ENCODE measurements around the gene CPHXL.

CPHXL gene

DNA sequence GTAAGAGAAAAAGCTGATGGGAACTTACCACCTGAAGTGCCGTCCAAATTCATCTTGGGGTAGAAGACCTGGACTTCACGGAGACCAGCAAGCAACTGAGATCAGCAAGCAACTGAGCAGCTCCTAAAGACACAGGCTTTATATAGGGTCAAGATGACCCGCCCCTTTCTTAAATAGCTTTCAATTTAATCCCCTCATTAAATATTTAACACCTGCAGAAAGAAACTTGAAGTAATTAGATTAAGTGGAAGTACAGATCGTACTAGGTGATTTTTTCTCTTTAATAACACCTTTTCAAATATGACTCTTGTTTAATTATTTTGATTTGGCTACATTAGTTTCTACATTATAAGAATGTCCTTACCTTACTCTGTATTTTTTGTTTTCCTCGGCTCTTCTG, at the start of gene CPHXL:
Gene CPHXL, minus strand, starts transcription at position 101 of the 400 bp plus-strand sequence. Its CDS starts 48 bp downstream, at position 53.
- in situ Hi-C loops (cut with MboI; ENCODE audit: low pct_unique_long_range_greater_than_20kb, low sequenced_read_pairs), result no loop called here
- no peak for DNase-seq

DNA sequence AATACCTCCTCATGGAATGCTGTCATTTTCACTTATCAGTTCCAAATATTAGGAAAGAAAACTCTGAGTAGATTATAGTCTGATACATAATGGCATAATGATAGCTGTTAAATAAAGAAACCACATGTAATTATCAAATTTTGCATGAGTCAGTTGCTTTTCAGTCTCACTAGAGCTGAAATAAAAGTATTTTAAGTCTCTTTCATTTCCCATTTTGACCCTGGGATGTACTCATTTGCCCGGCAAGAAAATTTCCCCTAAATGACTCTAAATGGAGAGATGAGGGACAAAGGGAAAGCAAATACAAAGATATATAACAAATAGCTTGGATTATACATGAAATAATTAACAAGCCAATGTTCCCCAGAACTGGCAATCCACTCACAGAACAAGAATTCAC, 47.9 kb upstream of the CPHXL start:
- in situ Hi-C loops (cut with MboI; ENCODE audit: low pct_unique_long_range_greater_than_20kb, low sequenced_read_pairs), result loop anchor here (25.0 kb wide), 2 partner anchors 287 to 562 kb away; partner anchors contain the start of genes CHST6, CTRB1 and CTRB2
- DNase-seq, result no peak

DNA sequence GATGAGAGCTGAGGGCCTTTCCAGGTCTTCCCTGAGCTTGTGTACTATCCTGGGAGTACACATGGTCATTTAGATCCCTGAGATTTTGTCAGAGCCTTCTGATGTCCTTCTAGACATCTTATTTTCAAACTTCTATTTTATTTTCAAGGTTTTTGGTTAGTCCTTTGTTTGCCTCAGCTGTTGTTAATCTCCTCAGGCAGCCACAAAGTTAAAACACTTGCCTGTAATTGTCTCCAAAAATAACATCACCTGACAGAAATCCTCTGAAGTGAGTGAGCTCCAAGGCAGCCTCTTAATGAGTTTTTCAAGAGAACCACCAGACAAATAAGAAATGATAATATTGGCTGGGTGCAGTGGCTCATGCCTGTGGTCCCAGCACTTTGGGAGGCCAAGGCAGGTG, 43.8 kb upstream of the CPHXL start:
- DNase-seq, result no peak
- in situ Hi-C loops (cut with MboI; ENCODE audit: low pct_unique_long_range_greater_than_20kb, low sequenced_read_pairs), result loop anchor here (25.0 kb wide), 2 partner anchors 283 to 558 kb away; partner anchors contain the start of genes CHST6, CTRB1 and CTRB2

DNA sequence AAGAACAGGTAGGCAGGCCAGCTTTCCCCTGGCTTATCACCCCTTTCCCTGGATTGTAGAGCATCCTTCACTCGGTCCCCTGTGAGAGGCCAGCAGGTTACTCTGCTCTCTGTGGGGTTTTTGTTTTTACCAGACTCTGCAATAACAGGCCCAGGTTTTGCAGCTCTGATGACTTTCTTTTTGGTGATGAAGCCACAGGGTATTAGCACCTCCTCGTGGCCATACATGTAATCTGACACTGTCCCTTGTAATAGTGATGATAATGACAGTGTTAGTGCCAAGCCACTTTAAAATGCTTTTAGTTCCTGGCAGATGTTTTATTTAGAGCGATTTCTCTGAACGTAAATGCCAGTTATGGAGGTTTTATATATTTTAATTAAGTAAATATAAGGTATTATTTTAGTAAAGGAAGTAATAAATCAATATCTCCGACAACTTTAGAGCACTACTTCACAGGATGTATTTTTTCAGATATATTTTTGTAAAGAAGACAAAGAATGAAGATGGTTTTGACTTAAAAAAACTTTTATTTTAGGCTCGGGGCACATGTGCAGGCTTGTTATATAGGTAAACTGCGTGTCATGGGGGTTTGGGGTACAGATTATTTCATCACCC, 38.0 kb upstream of the CPHXL start:
- in situ Hi-C loops (cut with MboI; ENCODE audit: low pct_unique_long_range_greater_than_20kb, low sequenced_read_pairs), result loop anchor here (25.0 kb wide), 2 partner anchors 277 to 552 kb away; partner anchors contain the start of genes CHST6, CTRB1 and CTRB2
- peak; percentile 75 for DNase-seq

DNA sequence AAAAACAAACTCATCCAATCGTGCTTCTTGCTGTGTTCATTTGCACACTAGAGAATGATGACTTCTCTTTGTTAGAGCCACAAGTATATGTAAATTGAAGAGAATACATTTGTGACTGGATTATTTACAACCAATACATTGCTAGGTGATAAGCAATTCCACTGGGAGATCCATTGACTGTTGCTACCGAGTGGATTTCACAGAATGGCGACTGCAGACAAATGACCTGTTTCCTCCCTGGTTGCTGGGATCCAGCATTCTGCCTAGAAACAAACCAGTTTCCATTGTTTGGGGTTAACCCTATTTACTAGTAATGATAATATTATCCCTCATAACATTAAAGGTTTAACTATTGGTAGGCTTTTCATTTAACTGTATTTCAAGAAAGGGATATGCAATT, 36.9 kb upstream of the CPHXL start:
- in situ Hi-C loops (cut with MboI; ENCODE audit: low pct_unique_long_range_greater_than_20kb, low sequenced_read_pairs), result loop anchor here (25.0 kb wide), 2 partner anchors 276 to 551 kb away; partner anchors contain the start of genes CHST6, CTRB1 and CTRB2
- DNase-seq, result no peak

- in situ Hi-C loops (cut with MboI; ENCODE audit: low pct_unique_long_range_greater_than_20kb, low sequenced_read_pairs), result loop anchor here (25.0 kb wide), 2 partner anchors 275 to 550 kb away; partner anchors contain the start of genes CHST6, CTRB1 and CTRB2
- DNase-seq, result no peak
Observed at GRCh38 chr16:75762746-75763145, 36.5 kb upstream of the CPHXL start.

DNA sequence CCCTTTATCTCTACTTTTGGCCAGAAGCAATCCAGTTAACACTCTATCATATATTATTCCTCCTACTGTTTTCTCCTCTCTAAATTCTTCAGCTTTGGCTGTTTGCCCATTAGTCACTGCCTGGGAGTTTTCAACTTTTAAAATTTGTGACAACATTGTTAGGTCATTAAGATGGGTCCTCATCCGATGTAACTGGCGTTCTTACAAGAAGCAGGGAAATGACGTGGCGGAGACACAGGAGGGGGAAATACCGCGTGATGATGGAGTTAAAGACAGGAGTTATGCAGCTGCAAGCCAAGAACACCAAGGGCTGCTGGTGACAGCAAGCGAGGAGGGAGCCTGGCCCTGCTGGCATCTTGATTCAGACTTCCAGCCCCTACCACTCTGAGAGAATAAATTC, 34.8 kb upstream of the CPHXL start:
- in situ Hi-C loops (cut with MboI; ENCODE audit: low pct_unique_long_range_greater_than_20kb, low sequenced_read_pairs), result loop anchor here (25.0 kb wide), 2 partner anchors 274 to 549 kb away; partner anchors contain the start of genes CHST6, CTRB1 and CTRB2
- no peak for DNase-seq

DNA sequence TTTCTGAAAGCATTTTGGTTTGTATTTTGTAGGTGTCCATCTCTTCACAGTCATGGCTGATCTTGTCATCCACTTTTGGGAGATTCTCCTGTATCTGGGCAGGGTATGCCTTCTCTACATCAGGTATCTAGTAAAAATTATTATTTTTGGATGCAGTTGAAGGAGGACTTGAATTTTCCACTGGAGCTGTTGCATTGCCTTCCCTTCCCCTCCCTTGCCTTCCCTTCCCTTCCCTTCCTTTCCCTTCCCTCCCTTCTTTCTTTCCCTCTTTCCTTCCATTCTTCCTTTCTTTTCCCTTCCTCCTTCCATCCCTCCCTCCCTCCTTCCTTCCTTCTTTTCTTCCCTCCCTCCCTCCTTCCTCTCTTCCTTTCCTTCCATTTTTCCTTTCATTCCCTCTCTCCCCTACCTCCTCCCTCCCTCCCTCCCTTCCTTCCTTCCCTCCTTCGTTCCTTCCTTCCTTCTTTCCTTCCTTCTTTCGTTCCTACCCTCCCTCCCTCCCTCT, 33.8 kb upstream of the CPHXL start:
- no peak for DNase-seq
- in situ Hi-C loops (cut with MboI; ENCODE audit: low pct_unique_long_range_greater_than_20kb, low sequenced_read_pairs), result loop anchor here (25.0 kb wide), 2 partner anchors 273 to 548 kb away; partner anchors contain the start of genes CHST6, CTRB1 and CTRB2

- DNase-seq, result no peak
- in situ Hi-C loops (cut with MboI; ENCODE audit: low pct_unique_long_range_greater_than_20kb, low sequenced_read_pairs), result loop anchor here (25.0 kb wide), 2 partner anchors 271 to 546 kb away; partner anchors contain the start of genes CHST6, CTRB1 and CTRB2
Observed at GRCh38 chr16:75758215-75758614, 31.9 kb upstream of the CPHXL start.

DNA sequence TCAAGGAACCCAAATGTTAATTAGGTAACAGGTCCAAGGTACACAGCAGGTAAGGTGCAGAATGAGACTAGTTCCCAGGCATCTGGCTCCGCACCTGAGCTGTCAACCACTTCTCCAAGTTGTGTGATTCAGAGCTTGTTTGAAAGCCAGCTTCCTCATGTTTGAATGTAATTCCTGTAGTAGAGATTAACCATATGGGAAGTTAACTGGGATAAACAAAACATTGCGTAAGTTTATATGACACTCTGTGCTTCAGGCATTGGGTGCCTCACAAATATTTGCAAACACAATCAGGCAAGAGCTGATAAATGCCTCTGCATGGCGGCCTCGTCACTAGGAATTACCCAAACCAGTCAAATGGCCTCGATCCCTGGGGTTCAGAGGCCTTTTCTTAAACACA, 27.9 kb upstream of the CPHXL start:
- in situ Hi-C loops (cut with MboI; ENCODE audit: low pct_unique_long_range_greater_than_20kb, low sequenced_read_pairs), result loop anchor here (25.0 kb wide), 2 partner anchors 267 to 542 kb away; partner anchors contain the start of genes CHST6, CTRB1 and CTRB2
- DNase-seq, result no peak

DNA sequence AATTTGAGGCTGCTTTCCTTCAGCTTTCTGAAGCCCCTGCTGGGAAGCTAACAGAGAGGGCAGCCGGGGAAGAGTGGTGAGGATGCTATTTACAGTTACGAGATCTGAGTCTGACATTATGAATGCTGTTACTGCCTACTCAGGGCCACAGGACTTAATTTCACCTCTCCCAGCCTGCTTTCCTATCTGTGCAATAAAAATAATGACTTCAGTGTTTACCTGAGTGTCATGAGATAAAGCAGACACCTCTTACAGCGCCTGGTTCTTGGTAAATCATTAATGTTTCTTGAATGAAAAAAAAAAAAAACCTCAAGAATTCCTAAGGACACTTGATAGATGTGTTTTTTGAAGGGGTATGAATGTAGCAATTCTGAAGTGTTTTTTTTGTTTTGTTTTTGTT, 24.2 kb upstream of the CPHXL start:
- no peak for DNase-seq
- in situ Hi-C loops (cut with MboI; ENCODE audit: low pct_unique_long_range_greater_than_20kb, low sequenced_read_pairs), result loop anchor here (25.0 kb wide), 2 partner anchors 263 to 538 kb away; partner anchors contain the start of genes CHST6, CTRB1 and CTRB2

- in situ Hi-C loops (cut with MboI; ENCODE audit: low pct_unique_long_range_greater_than_20kb, low sequenced_read_pairs), result no loop called here
- DNase-seq, result no peak
Observed at GRCh38 chr16:75746359-75746758, 20.1 kb upstream of the CPHXL start.

DNA sequence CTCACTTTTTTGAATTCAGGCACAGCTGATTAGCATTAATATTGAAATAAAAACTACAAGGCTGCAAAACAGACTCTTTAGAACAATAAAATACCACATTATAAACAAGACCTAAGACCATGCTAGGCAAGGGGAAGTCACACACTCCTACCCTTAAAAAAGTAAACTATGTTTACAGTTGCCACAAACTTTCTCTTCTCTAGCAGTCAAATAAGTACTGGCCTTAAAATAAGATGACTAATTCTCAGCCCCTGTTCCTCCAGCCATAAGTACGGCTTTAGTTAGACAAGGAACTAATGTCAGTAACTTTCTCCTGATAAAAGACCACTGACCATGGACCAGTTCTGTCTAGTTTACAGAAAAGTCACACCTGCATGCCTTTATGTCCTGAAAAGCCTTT, 19.5 kb upstream of the CPHXL start:
- in situ Hi-C loops (cut with MboI; ENCODE audit: low pct_unique_long_range_greater_than_20kb, low sequenced_read_pairs), result no loop called here
- no peak for DNase-seq

DNA sequence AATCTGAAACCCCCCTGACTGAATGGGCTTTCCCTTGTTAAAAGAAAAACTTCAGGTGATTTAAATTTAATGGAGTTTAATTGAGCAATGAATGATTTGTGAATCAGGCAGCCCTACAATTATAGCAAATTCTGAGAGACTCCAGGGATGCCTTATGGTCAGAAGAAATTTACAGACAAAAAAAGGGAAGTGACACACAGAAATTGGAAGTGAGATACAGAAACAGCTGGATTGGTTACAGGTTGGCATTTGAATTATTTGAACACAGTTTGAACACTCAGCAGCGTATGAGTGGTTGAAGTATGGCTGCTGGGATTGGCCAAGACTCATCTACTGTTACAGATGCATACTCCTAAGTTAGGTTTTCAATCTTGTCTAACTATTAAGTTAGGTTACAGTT, 19.0 kb upstream of the CPHXL start:
- in situ Hi-C loops (cut with MboI; ENCODE audit: low pct_unique_long_range_greater_than_20kb, low sequenced_read_pairs), result no loop called here

GRCh38 chr16:75742424-75743047, 16.2 kb upstream of the CPHXL start:
- in situ Hi-C loops (cut with MboI; ENCODE audit: low pct_unique_long_range_greater_than_20kb, low sequenced_read_pairs), result no loop called here
- DNase-seq, result peak; percentile 15

More for the DNA sequence above, 19.0 kb upstream of the CPHXL start:
- DNase-seq, result no peak

DNA sequence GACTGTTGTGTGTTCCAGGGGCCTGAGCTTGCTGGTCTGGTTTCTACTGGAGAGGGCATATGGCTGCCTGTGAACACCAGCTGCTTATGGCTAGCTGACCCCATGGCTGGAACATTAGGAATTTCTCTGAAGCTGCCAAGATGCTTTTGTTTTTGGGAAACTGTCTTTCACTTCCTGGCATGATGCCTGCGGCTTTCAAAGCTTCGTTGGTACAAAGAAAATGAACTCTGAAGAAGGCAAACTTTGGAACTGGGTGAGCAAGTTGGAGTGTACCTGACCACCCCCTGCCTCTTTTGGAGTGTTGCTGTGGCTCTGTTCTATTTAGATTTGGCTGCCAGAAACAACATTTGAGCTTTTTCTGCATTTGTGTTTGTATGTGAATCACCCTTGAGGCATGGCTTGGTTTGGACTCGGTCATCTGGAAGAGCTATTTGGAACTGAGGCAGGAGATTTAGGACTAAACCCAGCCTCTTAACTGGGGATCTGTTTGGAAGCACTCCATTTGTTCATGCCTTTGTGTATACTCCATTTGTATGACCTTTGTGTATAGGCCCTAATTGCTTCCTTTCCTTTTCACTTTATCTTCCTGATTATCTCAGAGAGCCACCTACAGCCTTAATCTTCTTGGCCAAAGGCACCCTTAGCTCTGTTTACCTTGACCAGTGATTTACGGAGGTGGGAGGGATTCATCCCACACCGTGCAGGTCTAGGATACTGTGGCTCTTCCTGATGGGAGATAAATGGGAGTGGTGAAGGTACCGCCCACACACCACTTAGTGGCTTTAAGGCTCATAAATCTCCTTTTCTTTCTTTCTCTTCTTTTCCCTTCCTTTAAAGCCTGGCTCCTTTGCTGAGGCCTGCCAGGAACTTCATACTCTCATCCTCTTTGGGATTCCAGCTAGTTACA, 7.3 kb upstream of the CPHXL start:
- in situ Hi-C loops (cut with MboI; ENCODE audit: low pct_unique_long_range_greater_than_20kb, low sequenced_read_pairs), result no loop called here
- DNase-seq, result no peak

DNA sequence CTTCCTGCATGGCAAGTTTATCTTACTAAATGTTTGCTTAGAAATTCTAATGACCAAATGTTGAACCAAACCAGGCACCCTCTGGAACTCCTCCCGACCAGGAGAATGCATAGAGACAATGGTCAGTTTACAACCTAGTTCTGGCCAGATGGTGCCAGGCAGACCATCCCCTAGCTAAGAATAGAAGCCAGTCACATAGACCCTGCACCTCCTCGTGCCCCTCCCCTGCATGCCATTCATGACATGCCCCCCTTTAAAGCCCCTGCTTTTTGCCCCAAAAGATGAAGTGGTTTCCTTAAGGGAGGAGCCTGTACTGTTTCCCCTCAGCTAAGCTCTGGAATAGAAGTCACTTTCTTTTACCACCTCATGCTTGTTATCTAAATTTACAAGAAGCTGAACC, 6.6 kb upstream of the CPHXL start:
- in situ Hi-C loops (cut with MboI; ENCODE audit: low pct_unique_long_range_greater_than_20kb, low sequenced_read_pairs), result no loop called here
- DNase-seq, result no peak

DNA sequence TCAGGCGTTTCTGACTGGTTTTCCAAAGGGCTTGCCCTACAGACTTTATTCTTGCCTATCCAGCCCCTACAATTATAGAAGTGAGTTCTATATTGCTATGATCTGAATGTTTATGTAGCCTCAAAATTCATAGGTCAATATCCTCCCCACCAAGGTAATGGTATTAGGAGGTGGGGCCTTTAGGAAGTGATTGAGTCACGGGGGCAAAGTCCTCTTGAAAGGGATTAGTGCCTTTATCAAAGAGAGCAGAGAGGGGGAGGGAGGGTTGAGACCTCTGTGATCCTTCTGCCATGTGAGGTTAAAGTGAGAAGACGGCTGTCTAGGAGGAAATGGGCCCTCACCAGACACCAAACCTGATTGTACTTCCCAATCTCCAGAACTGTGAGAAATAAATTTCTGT, 931 bp upstream of the CPHXL start:
- DNase-seq, result no peak
- in situ Hi-C loops (cut with MboI; ENCODE audit: low pct_unique_long_range_greater_than_20kb, low sequenced_read_pairs), result no loop called here

DNA sequence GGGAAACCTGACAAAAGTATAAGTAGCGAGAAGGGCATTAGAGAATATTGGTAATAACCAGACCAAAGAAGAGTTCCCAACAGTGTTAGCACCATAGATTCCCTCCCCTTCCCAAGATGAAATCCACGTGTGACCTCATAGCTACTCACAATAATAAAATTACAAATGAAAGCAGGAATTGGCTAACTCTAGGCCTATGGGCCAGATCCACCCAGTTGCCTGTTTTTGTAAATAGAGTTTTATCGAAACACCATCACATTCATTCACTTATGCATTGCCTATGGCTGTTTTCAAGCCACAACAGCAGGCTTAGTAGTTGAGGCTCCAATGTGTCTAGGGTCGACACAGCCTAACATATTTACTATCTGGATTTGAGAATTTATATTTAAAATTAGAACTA, 7.8 kb downstream of the CPHXL start:
- DNase-seq, result no peak
- in situ Hi-C loops (cut with MboI; ENCODE audit: low pct_unique_long_range_greater_than_20kb, low sequenced_read_pairs), result no loop called here
